ENCODE data around the gene HOXA10. TPM values are rescaled to one million over a fixed set of nuclear protein-coding genes. Genes with fewer than 3 reads are reported as not detected.

Gene HOXA10
- total RNA-seq, 4 donors from 2014 or later, result 15.7 to 28.4 (median 19.8) TPM

- H3K36me3 ChIP-seq, result no peaks in the 10 kb centered on the region
- no peak for TF ChIP-seq POLR2A (IDR thresholded peaks at IDR 0.05)
- TF ChIP-seq, protein P1, sequence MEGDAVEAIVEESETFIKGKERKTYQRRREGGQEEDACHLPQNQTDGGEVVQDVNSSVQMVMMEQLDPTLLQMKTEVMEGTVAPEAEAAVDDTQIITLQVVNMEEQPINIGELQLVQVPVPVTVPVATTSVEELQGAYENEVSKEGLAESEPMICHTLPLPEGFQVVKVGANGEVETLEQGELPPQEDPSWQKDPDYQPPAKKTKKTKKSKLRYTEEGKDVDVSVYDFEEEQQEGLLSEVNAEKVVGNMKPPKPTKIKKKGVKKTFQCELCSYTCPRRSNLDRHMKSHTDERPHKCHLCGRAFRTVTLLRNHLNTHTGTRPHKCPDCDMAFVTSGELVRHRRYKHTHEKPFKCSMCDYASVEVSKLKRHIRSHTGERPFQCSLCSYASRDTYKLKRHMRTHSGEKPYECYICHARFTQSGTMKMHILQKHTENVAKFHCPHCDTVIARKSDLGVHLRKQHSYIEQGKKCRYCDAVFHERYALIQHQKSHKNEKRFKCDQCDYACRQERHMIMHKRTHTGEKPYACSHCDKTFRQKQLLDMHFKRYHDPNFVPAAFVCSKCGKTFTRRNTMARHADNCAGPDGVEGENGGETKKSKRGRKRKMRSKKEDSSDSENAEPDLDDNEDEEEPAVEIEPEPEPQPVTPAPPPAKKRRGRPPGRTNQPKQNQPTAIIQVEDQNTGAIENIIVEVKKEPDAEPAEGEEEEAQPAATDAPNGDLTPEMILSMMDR (IDR thresholded peaks at IDR 0.05), result no peak
- peak overlapping the region; percentile 4 to 81 (median 55) for H3K4me3 ChIP-seq
- peaks cover 0 to 7% (median 0%) of the 10 kb centered on the region in 4 donors for H3K9me3 ChIP-seq
- no peaks in the 10 kb centered on the region for H3K27me3 ChIP-seq
- peak overlapping the region; percentile 69 to 93 (median 84) for H3K27ac ChIP-seq
- peaks cover 1 to 49% (median 14%) of the 10 kb centered on the region in 4 donors for H3K4me1 ChIP-seq
- peak; percentile 17 to 72 (median 68) for DNase-seq
These were observed 19.0 kb downstream of the HOXA10 start for GRCh38 chr7:27154901-27155815.

GRCh38 chr7:27154369-27154768, 19.8 kb downstream of the HOXA10 start:
- peak overlapping the region in 2 of 4 donors; percentile 74 to 81 for H3K4me3 ChIP-seq

GRCh38 chr7:27153526-27153925, 20.6 kb downstream of the HOXA10 start:
- peaks cover 0 to 7% (median 0%) of the 10 kb centered on the region in 4 donors for H3K9me3 ChIP-seq
- TF ChIP-seq, protein P1 (IDR thresholded peaks at IDR 0.05), result no peak
- TF ChIP-seq POLR2A (IDR thresholded peaks at IDR 0.05), result no peak
- no peaks in the 10 kb centered on the region for H3K27me3 ChIP-seq
- no peaks in the 10 kb centered on the region for H3K36me3 ChIP-seq
- H3K27ac ChIP-seq, result peak overlapping the region in 3 of 4 donors; percentile 81 to 96 (median 92)
- H3K4me3 ChIP-seq, result no peak overlapping the region
- H3K4me1 ChIP-seq, result peaks cover 0 to 56% (median 14%) of the 10 kb centered on the region in 4 donors
- DNase-seq, result peak in 2 of 3 donors; percentile 5 to 43

More at GRCh38 chr7:27154369-27154768, 19.8 kb downstream of the HOXA10 start:
- Histone ChIP-seq H3K36me3 (no peaks in the 10 kb centered on the region), H3K27ac (peak overlapping the region in 3 of 4 donors; percentile 60 to 93 (median 76)), H3K27me3 (no peaks in the 10 kb centered on the region), H3K9me3 (peaks cover 0 to 7% (median 0%) of the 10 kb centered on the region in 4 donors), H3K4me1 (peaks cover 0 to 48% (median 14%) of the 10 kb centered on the region in 4 donors)
- peak; percentile 11 to 50 (median 42) for DNase-seq
- TF ChIP-seq, protein P1 (IDR thresholded peaks at IDR 0.05), result no peak
- TF ChIP-seq POLR2A (IDR thresholded peaks at IDR 0.05), result no peak

DNA sequence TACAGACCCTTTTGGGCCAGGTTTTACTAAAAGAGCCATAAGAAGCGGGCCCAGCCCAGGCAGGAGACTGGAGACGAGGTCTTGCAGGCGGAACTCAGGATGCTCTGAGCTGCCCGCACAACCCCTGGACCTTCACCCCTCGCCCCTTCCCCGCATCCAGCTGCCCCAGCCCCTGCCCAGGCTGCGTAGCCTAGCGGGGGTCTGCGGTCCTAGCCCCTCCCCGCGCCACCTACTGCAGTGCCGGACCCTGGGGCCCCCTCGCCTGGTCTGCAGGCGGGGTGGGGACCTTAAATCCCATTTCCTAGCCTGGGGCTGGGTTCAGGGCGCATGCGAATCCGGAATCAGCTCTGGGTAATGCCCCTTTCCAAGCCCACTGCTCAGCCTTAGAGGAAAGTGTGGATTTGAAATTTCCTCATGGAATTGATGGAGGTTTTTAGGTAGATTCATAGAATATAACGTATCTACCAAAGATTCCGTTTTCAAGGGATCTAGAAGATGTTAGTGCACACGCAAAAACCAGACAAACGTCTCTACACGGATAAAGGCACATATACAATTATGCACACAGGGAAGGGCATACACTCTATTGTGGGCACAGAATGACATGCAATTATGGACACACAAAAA, 21.2 kb downstream of the HOXA10 start:
- Histone ChIP-seq H3K4me1 (peaks cover 0 to 59% (median 15%) of the 10 kb centered on the region in 4 donors), H3K27me3 (no peaks in the 10 kb centered on the region), H3K36me3 (no peaks in the 10 kb centered on the region), H3K9me3 (peaks cover 0 to 7% (median 0%) of the 10 kb centered on the region in 4 donors), H3K27ac (peak overlapping the region; percentile 71 to 96 (median 86)), H3K4me3 (peak overlapping the region; percentile 42 to 75 (median 54))
- no peak for DNase-seq
- TF ChIP-seq POLR2A (IDR thresholded peaks at IDR 0.05), result no peak
- TF ChIP-seq, protein P1 (IDR thresholded peaks at IDR 0.05), result no peak

DNA sequence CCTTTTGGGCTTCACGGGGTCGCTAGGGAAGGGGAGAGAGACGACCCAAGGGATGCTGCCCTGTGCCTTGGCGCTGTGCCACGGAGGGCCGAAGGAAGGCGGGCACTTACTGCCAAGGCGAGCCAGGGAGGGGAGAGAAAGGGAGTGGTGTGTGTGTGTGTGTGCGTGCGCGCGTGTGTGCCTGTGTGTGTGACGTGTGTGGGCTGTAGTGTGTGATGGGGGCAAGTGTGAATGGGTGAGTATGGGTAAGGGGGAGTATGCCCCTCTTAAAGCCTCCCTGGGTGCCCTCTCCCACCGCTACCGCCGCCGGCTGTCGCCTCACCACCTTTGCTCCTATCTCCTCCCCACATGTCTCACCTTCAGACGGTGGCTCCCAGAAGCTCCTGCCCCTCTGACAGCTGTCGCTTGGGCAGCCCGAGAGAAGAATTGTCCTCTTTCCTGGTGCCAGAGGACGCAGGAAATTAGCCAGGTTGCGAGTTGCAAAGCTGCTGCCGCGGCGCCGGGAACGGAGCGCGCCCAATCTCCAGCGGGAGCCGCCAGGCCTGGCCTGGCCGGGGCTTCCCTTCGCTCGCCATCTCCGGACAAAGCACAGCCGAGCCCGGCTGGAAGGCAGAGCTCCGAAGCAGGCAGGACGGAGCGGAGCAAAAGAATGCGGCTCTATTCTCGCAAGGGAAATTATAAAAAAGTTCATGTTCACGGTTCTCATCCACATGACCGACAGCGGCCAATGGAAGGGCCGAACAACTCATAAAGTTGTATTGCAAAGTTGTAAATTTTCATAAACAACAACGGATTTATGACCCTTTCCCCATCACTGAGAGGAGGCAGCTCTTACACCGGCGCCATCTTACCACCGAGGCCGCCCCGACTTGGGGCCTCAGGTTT, 21.9 kb downstream of the HOXA10 start, which contains the start of gene HOXA3:
Gene HOXA3, minus strand, starts transcription at position 653 of the 885 bp plus-strand sequence. CDS start 41,943 bp downstream, outside the sequence.
- no peaks in the 10 kb centered on the region for H3K27me3 ChIP-seq
- peaks cover 0 to 52% (median 18%) of the 10 kb centered on the region in 4 donors for H3K4me1 ChIP-seq
- TF ChIP-seq, protein P1 (IDR thresholded peaks at IDR 0.05), result no peak
- peak; percentile 88 to 92 for TF ChIP-seq POLR2A (IDR thresholded peaks at IDR 0.05)
- peak within 1 kb of the TSS; percentile 71 to 96 (median 86) for H3K27ac ChIP-seq
- peak; percentile 16 to 85 (median 84) for DNase-seq
- peaks cover 0 to 2% (median 0%) of the 10 kb centered on the region in 4 donors for H3K9me3 ChIP-seq
- no peaks in the 10 kb centered on the region for H3K36me3 ChIP-seq
- H3K4me3 ChIP-seq, result peak within 1 kb of the TSS; percentile 42 to 75 (median 54)
